HG03064 (cell line): ENCODE data around the gene ZSCAN9.

Experiments used
- ATAC-seq: cut with Tn5 transposase; IDR thresholded peaks from one replicate; pipeline ENCODE4 v1.9.1; 2021; ENCODE audit warnings: low read depth; ENCODE audit not compliant: unreplicated experiment

ZSCAN9 gene

DNA sequence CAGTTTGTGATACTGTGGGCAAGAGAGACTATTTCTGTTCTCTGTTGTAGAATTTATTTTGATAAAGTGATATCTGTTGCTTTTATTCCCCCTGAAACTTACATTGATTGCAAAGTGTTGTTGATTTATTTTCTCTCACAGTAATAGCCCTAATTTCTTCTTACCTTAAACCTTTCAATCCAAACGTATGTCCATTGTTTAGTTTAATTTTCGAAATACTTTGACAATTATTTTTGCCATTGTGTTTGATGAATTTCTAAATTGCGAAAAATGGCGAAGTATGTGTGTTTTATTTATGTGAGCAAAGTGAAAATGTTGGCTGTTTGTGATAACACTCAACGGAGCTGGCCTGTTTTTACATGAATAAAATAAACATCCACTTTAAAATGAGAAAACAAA lies 41.5 kb downstream of the ZSCAN9 start:
- ATAC-seq: no peak

DNA sequence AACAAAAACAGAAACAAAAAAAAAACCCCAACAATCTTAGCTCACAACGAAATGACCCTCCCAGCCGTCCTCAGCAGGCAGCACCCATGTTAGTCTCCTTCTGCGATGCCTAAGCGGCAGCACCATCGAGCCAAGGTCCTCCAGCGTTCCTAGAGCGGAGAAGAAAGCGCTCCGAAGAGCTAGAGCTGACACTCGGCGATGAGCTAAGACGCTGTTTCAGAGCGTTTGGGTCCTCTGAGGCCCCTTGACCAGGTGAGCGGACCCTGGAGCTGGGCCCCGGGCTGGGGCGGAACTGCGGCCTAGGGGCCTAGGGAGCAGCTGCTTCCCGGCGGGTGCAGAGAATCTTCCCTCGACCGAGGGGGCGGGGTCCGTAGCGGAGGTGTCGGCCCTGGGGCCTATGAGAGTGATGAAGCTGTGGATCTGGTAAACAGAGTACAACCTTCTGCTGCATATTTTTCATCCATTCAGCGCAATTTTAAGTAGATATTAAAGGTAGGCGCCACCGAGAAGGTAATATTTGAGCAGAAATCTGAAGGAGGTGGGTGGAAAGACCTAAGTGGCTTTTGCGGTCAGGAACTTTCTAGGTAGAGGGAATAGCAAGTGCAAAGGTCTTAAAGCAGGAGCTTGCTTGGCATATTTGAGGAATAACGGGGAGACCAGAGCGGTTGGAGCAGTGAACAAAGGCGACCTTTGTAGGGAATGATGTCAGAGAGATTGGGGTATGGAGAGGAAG lies 42.1 kb downstream of the ZSCAN9 start, which contains the start of gene ZSCAN26:
Gene ZSCAN26, plus strand, starts transcription at position 182 of the 733 bp plus-strand sequence. CDS start 4,777 bp downstream, outside the sequence.
- ATAC-seq: peak; percentile 89

DNA sequence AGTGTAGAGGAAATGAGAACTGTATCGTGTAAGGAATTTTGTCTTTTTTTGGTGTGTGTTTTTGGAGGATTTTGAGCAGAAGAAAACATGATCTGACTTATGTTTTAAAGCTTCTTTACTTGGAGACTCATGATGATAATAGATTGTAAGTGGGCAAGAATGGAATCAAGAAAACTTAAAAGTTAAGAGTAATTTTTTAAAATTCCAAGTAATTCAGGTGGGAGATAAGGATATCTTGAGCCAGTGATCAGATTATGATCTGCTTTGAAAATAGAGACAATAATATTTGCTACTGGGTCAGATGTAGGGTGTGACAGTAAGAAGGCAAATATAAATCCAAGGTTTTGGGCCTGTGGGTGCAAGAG lies 42.6 kb downstream of the ZSCAN9 start:
- no peak for ATAC-seq

DNA sequence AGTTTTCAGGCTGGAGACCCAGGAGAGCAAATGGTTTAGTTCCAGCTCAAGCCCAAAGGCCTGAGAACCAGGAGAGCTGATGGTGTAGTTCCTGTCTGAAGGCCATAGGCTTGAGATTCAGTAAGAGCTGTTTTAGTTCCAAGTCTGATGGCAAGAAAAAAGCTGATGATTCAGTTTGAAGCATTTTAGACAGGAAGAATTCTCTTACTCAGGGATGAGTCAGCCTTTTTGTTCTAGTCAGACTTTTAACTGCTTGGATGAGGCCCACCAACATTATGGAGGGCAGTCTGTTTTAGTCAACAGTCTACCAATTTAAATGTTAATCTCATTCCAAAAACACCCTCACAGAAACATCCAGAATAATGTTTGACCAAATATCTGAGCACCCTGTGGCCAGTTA lies 44.4 kb downstream of the ZSCAN9 start:
- ATAC-seq: no peak

DNA sequence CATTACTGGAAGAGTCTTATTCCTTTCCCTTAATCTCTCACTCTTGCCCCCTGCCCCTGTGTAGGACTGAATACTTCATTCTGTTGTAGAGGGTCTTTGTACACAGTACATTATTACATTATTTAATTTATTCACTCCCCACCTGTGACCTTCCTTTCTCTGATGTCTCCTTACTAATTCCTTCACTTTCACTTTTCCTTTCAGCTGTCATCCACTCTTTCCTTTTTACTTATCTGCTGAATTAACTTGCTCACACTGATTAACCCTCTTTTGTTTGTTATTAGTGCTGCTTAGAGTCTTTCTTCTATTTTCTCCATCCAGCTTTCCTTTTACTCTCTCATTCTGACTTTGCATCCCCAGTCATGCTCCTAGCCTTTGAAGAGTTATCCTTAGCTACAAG lies 49.8 kb downstream of the ZSCAN9 start:
- no peak for ATAC-seq

DNA sequence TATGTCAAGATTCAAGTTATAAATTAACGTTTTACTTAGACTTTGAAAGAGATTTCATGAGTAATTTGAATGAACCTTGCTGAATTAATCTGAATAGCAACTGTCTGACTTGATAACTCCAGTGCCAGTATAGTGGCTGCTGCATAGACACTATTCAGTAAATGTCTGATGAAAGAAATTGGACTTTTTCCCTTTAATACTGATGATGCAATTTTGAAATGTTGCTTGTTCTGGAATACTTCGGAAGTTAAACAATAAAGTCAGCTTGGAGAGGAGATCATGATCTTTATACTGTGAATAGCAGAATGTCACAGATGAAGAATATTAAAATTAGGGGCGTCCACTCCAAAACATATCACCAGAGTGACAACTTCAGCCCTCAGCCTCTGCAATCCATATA lies 52.7 kb downstream of the ZSCAN9 start:
- no peak for ATAC-seq

DNA sequence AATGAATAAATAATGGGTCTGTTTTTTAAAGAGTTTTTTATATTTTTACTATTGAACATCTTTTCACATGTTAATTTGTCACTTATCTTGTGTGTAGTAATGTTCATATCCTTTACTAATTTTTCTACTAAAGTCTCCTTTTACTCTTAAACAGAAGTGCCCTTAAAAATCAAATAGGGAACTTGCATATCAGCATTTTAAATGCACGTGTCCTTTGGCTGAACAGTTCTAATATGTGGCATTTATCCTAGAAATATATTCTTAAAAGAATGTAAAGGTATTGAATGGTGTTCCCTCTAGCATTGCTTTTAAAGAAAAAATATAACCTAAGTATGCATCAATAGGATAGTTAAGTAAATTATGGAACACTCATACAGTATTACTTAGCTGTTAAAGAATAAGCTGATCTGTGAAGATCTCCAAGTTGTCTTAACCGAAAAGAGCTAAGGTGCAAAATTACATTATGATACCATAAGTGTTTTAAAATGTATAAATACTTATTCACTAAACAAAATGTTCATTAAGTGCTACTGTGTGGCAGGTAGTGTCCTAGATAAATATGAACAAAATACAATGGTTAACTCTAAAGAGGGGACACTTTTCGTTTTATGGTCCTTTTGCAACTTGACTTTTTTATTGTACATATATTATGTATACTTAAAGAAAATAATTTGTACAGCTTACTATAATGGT lies 55.7 kb downstream of the ZSCAN9 start:
- ATAC-seq: no peak

DNA sequence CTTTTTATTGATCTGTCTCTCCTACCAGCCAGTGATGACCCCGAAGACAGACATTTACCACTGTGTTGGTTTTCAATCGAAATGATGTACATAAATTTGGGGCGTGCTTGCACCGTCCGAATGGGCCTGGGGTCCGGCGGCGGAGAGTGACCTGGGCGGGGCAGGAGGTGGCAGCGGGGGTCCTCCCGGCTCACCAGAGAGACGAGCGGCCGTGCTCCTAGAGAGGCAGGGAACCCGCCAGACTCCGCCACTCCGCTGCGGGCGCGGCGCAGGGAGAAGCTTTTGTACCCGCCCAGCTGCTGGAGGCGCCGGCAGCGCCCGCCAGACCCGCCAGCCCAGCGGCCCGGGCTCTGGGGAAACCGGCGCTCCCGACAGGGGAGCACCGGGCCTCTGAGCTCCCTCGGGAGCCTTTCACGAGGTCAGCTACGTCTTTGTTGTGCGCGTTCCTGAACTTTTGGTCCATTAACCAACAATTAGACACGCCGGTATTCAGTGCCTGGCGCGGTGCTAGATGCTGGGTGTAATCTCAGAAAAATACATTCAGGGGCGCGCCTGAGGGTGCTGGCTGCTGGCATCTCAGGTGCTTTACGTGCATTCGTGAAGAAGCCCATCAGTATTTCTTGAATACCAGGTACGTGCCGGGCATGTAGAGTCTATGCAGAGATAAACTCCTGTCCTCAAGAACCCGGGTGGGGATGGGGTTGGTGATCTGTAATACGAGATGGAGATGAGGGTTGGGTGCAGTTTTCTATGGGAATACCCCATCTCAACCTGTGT lies 56.4 kb downstream of the ZSCAN9 start, which contains the start of gene PGBD1:
Gene PGBD1, plus strand, starts transcription at position 285 of the 777 bp plus-strand sequence. CDS start 2,242 bp downstream, outside the sequence.
- ATAC-seq: peak; percentile 81

DNA sequence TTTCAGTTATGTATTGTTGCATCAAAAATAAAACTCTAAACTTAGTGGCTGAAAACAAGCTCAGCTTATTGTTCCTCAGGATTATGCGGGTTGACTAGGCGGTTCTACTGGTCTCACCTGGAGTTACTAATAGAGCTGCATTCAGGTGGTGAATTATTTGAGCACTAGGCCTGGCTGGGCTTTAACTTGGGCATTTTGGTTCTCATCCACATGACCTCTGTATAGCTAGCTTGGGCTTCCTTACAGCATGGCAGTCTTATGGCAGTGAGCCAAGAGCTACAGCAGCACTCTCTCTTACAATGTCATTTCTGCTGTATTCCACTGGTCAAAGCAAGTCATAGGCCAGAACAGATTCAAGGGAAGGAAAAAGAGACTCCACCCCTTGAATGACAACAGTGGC lies 57.9 kb downstream of the ZSCAN9 start:
- no peak for ATAC-seq
